Measurements from ENCODE around the gene MLLT1.

DNA sequence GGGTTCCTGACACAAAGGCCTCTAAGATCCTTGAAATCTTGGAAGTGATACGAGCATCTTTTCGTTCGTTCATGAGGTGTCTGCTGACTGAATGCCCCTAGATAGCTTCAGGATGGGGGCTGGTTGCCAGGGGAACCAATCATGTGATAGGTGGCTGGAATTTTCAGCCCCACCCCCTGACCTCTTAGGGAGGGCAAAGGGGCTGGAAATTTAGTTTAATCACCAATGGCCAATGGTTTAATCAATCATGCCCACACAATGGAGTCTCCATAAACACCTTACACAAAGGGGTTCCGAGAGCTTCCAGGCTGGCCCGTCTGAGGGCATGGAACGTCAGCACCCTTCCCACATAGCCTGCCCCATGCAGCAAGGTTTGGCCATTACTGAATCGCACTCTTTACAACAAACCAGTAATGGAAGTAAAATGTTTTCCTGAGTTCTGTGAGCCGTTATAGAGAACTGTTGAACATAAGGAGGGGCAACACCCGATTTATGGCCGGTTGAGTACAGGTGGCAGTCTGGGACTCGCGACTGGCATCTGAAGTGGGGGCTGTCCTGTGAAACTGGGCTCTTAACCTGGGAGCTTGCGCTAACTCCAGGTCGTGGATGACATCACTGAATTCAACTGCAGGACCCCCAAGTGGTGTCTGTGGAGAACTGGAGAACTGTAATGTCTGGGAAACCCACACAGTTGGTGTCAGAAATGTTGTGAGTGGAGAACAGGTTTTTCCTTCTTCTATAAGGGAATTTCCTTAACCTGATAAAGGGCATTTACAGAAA is 25.6 kb downstream of the MLLT1 start:
- TF ChIP-seq CTCF (conservative IDR thresholded peaks at IDR 0.05; ENCODE audit: low read length) (no peak), EZH2phosphoT487 (IDR thresholded peaks at IDR 0.05; ENCODE audit: borderline replicate concordance, low read depth, low read length) (no peak)

Data from OCI-LY7 (cell line).